Measurements from ENCODE around the gene MED15. TPM values are rescaled to one million over a fixed set of nuclear protein-coding genes. Genes with fewer than 3 reads are reported as not detected.
A peak's percentile ranks its signal among the peaks of the same experiment; 100 is the strongest.

The MED15 gene
- total and polyA plus RNA-seq, 2 donors from 2014 or later = 31.7 to 102 TPM

DNA sequence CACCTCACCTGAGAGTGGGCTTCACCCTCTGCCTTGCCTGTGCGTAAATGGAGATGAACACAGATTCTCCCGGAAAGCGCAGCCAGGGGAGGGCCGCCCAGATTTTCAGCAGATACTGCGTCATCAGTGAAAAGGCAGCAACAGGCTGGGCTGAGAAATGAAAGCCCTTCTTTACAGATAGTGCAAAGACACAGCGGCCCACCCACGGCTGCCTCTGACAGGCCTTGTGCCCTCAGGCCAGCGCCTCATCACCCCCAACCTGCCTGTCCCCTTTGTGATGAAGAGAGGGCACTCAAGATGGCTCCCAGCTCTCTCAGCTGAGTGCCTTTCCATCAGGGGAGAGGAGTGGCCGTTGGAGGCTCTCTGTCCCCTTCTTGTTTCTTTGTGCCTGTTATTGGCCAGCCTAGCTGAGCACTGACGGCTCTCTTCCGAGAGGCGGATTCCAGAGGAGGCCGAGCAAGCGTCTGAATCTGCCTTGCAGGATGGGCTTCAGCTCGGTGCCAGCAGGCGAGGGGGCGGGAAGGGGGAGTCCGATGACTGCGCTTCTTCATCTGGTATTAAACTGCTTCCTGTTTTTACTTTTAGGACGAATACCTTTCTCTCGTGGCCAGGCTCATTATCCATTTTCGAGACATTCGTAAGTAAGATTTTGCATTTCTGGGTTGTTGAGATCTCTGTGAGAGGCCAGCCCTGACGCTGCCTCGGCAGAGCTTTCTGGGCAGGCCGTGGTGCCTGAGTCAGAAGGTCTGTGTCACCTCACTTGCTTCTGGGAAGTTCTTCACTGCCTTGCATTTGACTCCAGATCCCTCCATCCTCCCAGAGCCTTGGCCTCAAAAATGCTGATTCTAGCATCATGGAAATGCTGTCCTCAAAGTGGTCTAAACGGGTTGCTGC is 43.7 kb downstream of the MED15 start:
- H3K9me3 ChIP-seq (ENCODE audit: control insufficient read depth in 2 of 3, insufficient read depth in 1 of 3, low read length in 3 of 3) = no peaks in the 10 kb centered on the region
- intact Hi-C loops (cut with DNase I) = no loop called here
- peaks cover 5 to 8% (median 6%) of the 10 kb centered on the region in 3 donors for H3K36me3 ChIP-seq (ENCODE audit: control insufficient read depth in 2 of 3, insufficient read depth in 3 of 3, low read length in 3 of 3)
- no peak for TF ChIP-seq CTCF (IDR thresholded peaks at IDR 0.05; ENCODE audit: borderline replicate concordance, extremely low read depth, insufficient read depth)
- H3K27me3 ChIP-seq (ENCODE audit: control insufficient read depth, insufficient read depth, low read length) = no peaks in the 10 kb centered on the region
- H3K4me1 ChIP-seq (ENCODE audit: control insufficient read depth in 2 of 3, insufficient read depth in 2 of 3, low read depth in 1 of 3, low read length in 3 of 3) = peaks cover 2 to 63% (median 41%) of the 10 kb centered on the region in 3 donors
- H3K27ac ChIP-seq (ENCODE audit: low read depth in 2 of 2, low read length in 2 of 2) = peak overlapping the region; percentile 78 to 90
- no peak overlapping the region for H3K4me3 ChIP-seq (ENCODE audit: low read length in 3 of 3)
- peak overlapping the region in 1 of 3 donors; percentile 37 for H3K9ac ChIP-seq (ENCODE audit: low read length in 3 of 3)
- no peak for FAIRE-seq
- peak in 1 of 5 donors; percentile 52 for DNase-seq

DNA sequence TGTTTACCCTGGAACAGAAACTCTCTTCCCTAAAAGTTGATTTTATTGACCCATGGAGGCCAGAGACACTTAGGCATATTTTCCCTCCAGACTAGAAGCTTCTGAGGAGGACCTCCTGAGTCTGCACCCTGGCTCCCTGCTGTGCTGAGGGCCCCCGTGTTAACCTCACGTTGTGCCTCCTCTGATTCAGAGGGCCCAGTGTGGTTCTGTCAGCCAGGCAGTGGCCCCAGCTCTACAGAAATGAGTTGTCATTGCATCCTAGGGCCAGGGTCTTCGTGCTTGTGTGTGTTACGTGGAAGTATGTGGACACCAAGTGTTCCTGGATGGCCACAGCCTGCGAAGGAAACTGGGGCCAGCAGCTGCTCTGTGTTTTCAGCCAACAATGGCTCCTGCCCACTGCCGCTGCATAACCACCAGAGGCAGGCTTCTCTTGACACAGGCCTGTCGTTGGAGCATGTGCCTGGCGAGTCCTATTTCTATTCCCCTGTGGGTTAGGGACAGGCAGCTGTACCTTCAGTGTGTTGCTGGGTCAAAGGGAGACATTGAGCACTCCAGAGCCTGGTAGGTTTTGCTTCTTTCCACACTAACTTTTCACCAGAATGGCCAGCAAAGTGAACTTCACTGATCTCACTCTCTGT is 44.5 kb downstream of the MED15 start:
- H3K36me3 ChIP-seq (ENCODE audit: control insufficient read depth in 2 of 3, insufficient read depth in 3 of 3, low read length in 3 of 3) = peaks cover 6 to 10% (median 8%) of the 10 kb centered on the region in 3 donors
- intact Hi-C loops (cut with DNase I) = no loop called here
- peak overlapping the region in 2 of 3 donors; percentile 5 to 37 for H3K9ac ChIP-seq (ENCODE audit: low read length in 3 of 3)
- DNase-seq = no peak
- H3K27ac ChIP-seq (ENCODE audit: low read depth in 2 of 2, low read length in 2 of 2) = peak overlapping the region; percentile 78 to 90
- peaks cover 2 to 68% (median 50%) of the 10 kb centered on the region in 3 donors for H3K4me1 ChIP-seq (ENCODE audit: control insufficient read depth in 2 of 3, insufficient read depth in 2 of 3, low read depth in 1 of 3, low read length in 3 of 3)
- no peaks in the 10 kb centered on the region for H3K27me3 ChIP-seq (ENCODE audit: control insufficient read depth, insufficient read depth, low read length)
- H3K9me3 ChIP-seq (ENCODE audit: control insufficient read depth in 2 of 3, insufficient read depth in 1 of 3, low read length in 3 of 3) = no peaks in the 10 kb centered on the region
- no peak for FAIRE-seq
- peak overlapping the region in 1 of 3 donors; percentile 6 for H3K4me3 ChIP-seq (ENCODE audit: low read length in 3 of 3)
- peak; percentile 10 for TF ChIP-seq CTCF (IDR thresholded peaks at IDR 0.05; ENCODE audit: borderline replicate concordance, extremely low read depth, insufficient read depth)

DNA sequence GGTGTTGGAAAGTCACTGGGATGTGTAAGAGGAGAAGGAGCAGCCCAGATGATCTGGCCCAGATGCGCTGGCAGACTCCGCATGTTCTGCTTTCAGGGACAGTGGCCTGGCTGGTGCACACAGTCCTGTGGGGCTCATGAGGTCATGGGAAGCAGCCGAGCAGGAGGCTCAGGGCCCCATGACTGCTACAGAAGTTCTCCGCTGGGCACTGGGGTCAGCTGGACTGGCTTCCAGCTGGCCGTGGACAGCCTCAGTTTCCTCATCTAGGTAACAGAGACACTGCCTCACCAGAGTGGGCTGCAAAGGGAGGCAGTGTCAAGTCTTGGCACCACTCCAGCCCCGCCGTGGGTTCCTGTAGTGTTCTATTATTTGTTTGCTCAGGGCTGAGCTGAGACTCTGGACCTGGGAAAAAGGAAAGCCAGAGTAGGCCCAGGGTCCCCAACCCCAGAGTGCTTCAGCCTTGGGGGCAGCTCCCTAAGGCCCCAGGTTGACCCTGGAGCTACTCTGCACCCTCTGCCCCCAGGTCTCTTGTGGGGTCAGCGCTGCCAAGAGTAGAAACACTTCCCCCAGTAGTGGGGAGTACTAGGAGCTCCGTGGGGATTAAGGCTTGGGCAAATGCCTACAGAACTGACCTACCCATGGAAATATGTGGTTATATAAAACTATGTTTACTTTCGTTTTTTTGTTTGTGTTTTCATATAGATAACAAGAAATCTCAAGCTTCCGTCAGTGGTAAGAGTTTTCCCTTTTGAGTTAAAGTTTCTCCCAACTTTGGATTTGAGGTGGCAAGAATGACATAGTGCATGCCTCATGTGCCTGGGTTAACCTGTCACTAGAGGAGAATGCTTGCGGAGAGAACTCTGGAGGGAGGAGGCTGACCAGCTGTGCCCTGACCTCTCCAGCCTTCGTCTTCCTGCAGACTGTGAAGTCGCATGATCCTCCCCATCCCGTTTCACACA is 45.3 kb downstream of the MED15 start:
- Histone ChIP-seq H3K4me3 (ENCODE audit: low read length in 3 of 3) (no peak overlapping the region), H3K4me1 (ENCODE audit: control insufficient read depth in 2 of 3, insufficient read depth in 2 of 3, low read depth in 1 of 3, low read length in 3 of 3) (peaks cover 2 to 73% (median 55%) of the 10 kb centered on the region in 3 donors), H3K27ac (ENCODE audit: low read depth in 2 of 2, low read length in 2 of 2) (peak overlapping the region; percentile 78 to 90), H3K9me3 (ENCODE audit: control insufficient read depth in 2 of 3, insufficient read depth in 1 of 3, low read length in 3 of 3) (no peaks in the 10 kb centered on the region), H3K36me3 (ENCODE audit: control insufficient read depth in 2 of 3, insufficient read depth in 3 of 3, low read length in 3 of 3) (peaks cover 6 to 11% (median 10%) of the 10 kb centered on the region in 3 donors), H3K27me3 (ENCODE audit: control insufficient read depth, insufficient read depth, low read length) (no peaks in the 10 kb centered on the region), H3K9ac (ENCODE audit: low read length in 3 of 3) (peak overlapping the region in 1 of 3 donors; percentile 38)
- TF ChIP-seq CTCF (IDR thresholded peaks at IDR 0.05; ENCODE audit: borderline replicate concordance, extremely low read depth, insufficient read depth) = no peak
- intact Hi-C loops (cut with DNase I) = no loop called here
- DNase-seq (peak in 3 of 5 donors; percentile 53 to 88 (median 73)), FAIRE-seq (peak; percentile 57)

Measured in kidney (tissue), 14 donors.